GM12873 (cell line): ENCODE data around the gene ARHGAP10.

Experiments used
- TF ChIP-seq, protein P1 (sequence below): IDR thresholded peaks from 2 replicates; pipeline ENCODE4 v1.5.1; 2012; ENCODE audit warnings: low read depth, mild to moderate bottlenecking, moderate library complexity, low read length, control low read depth; ENCODE audit not compliant: insufficient read depth; ENCODE audit errors: missing control alignments

The ARHGAP10 gene

DNA sequence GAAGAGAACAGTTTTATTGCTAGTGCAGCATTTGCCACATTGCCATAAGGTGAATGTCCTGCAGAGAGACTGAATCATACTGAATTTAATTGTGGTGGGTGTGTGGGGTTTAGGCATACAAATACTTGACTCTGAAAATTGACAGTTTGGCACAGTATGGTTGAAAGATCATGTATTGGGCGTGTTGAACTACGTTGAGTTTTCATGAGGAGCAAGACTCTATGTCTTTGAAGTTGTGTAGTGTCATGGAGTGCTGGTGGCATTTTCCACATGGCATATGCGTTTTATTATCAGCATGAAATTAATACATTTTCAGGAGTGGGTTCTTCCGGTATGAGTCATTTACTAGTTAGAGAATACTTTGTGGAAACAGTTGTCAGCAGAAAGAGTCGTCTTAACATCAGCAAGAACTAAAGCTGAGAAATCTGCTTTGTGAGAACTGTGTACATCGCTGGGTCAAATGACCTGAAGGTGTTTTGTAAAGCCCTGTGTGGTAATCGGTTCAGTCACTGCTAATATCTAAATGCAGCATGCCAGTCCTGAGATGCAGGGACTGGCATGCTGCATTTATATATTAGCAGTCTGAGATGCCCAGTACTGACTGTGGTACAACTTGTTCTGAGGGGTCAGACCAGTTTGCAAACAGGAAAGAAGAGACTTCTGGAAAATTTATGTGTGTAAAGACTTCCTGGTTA lies 50.3 kb downstream of the ARHGAP10 start:
- TF ChIP-seq, protein P1, sequence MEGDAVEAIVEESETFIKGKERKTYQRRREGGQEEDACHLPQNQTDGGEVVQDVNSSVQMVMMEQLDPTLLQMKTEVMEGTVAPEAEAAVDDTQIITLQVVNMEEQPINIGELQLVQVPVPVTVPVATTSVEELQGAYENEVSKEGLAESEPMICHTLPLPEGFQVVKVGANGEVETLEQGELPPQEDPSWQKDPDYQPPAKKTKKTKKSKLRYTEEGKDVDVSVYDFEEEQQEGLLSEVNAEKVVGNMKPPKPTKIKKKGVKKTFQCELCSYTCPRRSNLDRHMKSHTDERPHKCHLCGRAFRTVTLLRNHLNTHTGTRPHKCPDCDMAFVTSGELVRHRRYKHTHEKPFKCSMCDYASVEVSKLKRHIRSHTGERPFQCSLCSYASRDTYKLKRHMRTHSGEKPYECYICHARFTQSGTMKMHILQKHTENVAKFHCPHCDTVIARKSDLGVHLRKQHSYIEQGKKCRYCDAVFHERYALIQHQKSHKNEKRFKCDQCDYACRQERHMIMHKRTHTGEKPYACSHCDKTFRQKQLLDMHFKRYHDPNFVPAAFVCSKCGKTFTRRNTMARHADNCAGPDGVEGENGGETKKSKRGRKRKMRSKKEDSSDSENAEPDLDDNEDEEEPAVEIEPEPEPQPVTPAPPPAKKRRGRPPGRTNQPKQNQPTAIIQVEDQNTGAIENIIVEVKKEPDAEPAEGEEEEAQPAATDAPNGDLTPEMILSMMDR, result no peak

DNA sequence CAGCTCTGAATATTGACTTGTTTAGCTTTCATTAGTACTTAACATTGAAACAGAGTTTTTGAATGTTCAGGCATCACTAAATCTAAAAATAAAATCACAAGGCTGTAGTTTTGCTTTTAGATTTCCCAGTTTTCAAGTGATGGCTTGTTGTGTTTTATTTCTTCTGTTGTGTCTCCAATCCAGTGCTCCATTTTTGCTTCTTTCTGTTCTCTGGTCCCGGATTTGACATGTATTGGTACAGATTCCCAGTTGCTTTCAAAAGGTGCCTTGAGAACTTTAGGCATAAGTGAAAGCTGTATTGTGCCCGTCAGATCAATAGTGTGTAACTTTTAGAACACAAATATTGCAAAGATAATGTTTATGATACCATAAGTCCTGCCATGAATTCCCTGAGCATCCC lies 53.2 kb downstream of the ARHGAP10 start:
- TF ChIP-seq, protein P1, result no peak

DNA sequence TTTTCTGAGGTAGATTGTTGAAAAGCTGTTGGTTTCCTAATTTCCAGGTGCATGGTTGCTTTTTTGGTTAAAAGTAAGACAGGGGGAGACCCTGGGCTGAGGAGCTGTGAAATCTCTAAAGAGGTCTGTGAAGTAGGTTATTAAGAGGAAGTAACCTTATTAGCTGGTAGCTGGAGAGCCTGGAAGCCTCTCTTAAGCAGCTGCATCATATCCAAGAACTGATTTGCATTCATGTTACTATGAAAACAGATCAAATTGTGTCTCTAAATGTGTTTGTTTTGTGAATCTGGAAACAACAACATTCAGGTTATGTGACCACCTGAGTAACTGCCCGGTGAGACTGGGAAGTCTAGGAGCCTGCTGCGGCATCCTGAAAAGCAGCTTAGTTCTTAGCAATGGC lies 54.1 kb downstream of the ARHGAP10 start:
- TF ChIP-seq, protein P1, result no peak

DNA sequence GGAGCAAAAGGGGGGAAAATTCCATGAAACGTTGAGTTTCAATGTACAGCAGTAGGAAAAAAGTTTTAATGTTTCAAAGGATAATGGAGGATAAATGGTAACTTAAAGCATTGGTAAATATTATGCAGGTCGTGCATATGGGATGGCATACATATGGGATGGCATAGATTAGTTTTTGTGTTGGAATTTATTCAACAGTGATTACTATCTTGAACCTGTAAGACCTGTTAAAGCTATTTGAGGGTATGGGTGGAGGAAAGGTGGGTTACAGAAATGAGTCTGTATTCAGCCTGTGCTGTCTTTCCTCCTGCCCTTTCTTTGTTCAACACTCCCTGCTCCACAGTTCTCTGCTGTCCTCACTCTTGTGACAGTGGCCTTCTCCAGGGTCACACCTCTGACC lies 54.6 kb downstream of the ARHGAP10 start:
- TF ChIP-seq, protein P1, result no peak

DNA sequence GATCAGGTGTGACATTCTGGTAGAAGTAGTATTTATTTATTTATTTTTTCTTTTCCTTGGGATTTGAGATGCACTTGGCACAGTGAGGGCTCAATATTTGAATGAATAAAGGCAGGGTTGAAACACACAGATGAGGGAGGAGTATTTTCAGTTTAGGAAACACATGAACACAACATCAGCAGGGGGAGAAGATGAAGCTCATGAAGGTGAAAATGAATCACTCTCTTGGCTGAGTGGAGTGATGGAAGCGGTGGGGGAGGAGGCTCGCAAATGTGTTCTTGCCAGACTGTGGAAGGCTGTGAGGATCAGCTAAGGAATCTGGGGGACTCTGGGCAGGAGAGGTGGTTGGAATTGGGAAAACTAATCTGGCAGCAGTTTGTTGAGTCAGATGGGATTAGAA lies 55.3 kb downstream of the ARHGAP10 start:
- TF ChIP-seq, protein P1, result no peak

DNA sequence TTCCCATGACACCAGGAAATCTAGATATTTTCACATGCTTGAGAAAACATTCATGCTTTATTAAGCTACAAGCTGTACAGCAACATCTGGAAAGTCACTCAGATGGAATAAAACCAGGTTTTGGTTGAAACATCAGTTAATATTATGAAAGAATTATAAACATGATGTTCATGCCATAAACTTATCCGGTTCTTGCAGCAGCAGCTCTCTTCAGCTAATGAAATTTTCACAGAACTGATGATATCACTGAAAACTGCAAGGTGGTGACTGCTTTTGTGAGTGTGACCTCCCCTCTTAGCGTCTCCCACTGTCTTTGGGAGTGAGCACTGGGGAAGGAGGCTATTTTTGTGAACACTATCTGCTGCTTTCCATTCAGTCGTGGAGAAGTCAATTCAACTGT lies 56.9 kb downstream of the ARHGAP10 start:
- TF ChIP-seq, protein P1, result no peak

DNA sequence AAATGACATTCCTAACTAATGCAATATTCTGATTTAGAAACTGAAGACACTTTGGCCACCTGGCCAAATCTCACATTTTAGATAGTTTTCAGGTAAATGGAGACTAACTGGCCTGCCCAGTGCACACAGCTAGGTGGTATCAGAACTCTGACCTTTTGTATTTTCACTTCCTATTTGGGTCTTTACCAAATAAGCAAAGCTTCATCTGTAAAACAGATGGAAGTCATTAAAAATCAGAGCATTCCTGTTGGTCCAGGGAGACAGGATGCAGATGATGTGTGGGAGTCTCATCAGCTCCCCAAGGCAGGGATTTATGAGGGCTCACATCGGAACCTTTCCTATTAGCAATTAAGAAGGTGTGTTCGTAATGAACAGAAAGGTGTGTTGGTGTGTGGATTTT lies 57.7 kb downstream of the ARHGAP10 start:
- TF ChIP-seq, protein P1, result no peak
